GM23248 (cell line): ENCODE measurements around the gene CD79A. TPM values are rescaled to one million over a fixed set of nuclear protein-coding genes. Genes with fewer than 3 reads are reported as not detected.

Source experiments
- DNase-seq: peaks from one replicate; pipeline ENCODE4 v3.0.0-alpha.2; 2015
- H2AFZ ChIP-seq: fragments of 200-600 bp; sonication (generic); 2 replicates; pipeline ENCODE4 v1.6.1; 2016; ENCODE audit warnings: antibody characterized with exemption
- H3F3A ChIP-seq: fragments of 200-600 bp; sonication (generic); 2 replicates; pipeline ENCODE4 v1.6.1; 2016; ENCODE audit warnings: mild to moderate bottlenecking, antibody characterized with exemption, mixed run types; ENCODE audit not compliant: insufficient read depth
- H3K27ac ChIP-seq: fragments of 200-600 bp; sonication (generic); 2 replicates; pipeline ENCODE4 v1.5.1; 2016; ENCODE audit warnings: mild to moderate bottlenecking
- H3K27me3 ChIP-seq: fragments of 200-600 bp; sonication (generic); replicated peaks from 2 replicates; pipeline ENCODE4 v1.6.1; 2016; ENCODE audit warnings: mild to moderate bottlenecking; ENCODE audit not compliant: insufficient read depth
- H3K36me3 ChIP-seq: fragments of 200-600 bp; sonication (generic); 2 replicates; pipeline ENCODE4 v1.6.1; 2016; ENCODE audit warnings: low read depth, mild to moderate bottlenecking
- H3K4me1 ChIP-seq: fragments of 200-600 bp; sonication (generic); 2 replicates; pipeline ENCODE4 v1.6.1; 2016; ENCODE audit warnings: mild to moderate bottlenecking; ENCODE audit not compliant: insufficient read depth
- H3K4me2 ChIP-seq: fragments of 200-600 bp; sonication (generic); one replicate; pipeline ENCODE4 v1.6.1; 2016; ENCODE audit warnings: mild to moderate bottlenecking; ENCODE audit not compliant: unreplicated experiment
- H3K4me3 ChIP-seq: fragments of 200-600 bp; sonication (generic); 2 replicates; pipeline ENCODE4 v1.5.1; 2016; ENCODE audit warnings: mild to moderate bottlenecking
- H3K79me2 ChIP-seq: fragments of 200-600 bp; sonication (generic); 2 replicates; pipeline ENCODE4 v1.6.1; 2016; ENCODE audit warnings: mild to moderate bottlenecking; ENCODE audit not compliant: insufficient read depth
- H3K9ac ChIP-seq: fragments of 200-600 bp; sonication (generic); 2 replicates; pipeline ENCODE4 v1.6.1; 2016; ENCODE audit warnings: mild to moderate bottlenecking
- H3K9me2 ChIP-seq: fragments of 200-600 bp; sonication (generic); 2 replicates; pipeline ENCODE4 v1.6.1; 2016; ENCODE audit warnings: mixed run types, mild to moderate bottlenecking, moderate library complexity; ENCODE audit not compliant: insufficient read depth
- H3K9me3 ChIP-seq: fragments of 200-600 bp; sonication (generic); one replicate; pipeline ENCODE4 v1.6.1; 2017; ENCODE audit warnings: low read depth
- H4K20me1 ChIP-seq: fragments of 200-600 bp; sonication (generic); 2 replicates; pipeline ENCODE4 v1.6.0; 2016; ENCODE audit not compliant: insufficient read depth
- EZH2 ChIP-seq: fragments of 200-600 bp; sonication (generic); IDR thresholded peaks from 2 replicates; pipeline ENCODE4 v1.6.1; 2018; ENCODE audit warnings: antibody characterized with exemption, mild to moderate bottlenecking; ENCODE audit not compliant: insufficient read depth, poor library complexity, severe bottlenecking
- EZH2phosphoT487 ChIP-seq: fragments of 200-600 bp; sonication (generic); IDR thresholded peaks from 2 replicates; pipeline ENCODE4 v1.6.1; 2018; ENCODE audit warnings: antibody characterized with exemption, moderate library complexity, mild to moderate bottlenecking, low read depth; ENCODE audit not compliant: insufficient read depth
- WGBS, 2 experiments: methylation state at CpG; one replicate each; pipeline ENCODE4 v1.1.6; 2015 to 2017; ENCODE audit warnings: low lambda C conversion rate in 2 of 2, low coverage in 1 of 2; ENCODE audit errors: missing lambda C conversion rate in 2 of 2; 5-methylcytosine and 5-hydroxymethylcytosine counted together
- in situ Hi-C: fragments of 300-500 bp; cut with MboI; formaldehyde crosslinking; loops from 2 replicates; pipeline ENCODE4 v1.15.0; 2020
- microRNA-seq: library from miRNA; unstranded; fragments of <30 nt; microRNA quantifications from one replicate; pipeline ENCODE4, GENCODE V29; 2016; ENCODE audit warnings: borderline number of aligned reads
- polyA plus RNA-seq: library from polyadenylated mRNA; unstranded; fragments of >200 nt; fragmentation: Nextera tagmentation; extraction: Ambion mirVana; gene quantifications from 2 replicates; pipeline ENCODE4 v1.2.1, GENCODE V29; 2016
- small RNA-seq: library from RNA; depleted of rRNA; stranded (forward); fragments of <200 nt; gene quantifications from one replicate; pipeline ENCODE3, GENCODE V24; 2014; ENCODE audit warnings: low read depth, low replicate concordance
- total RNA-seq: library from RNA; depleted of rRNA; stranded (reverse); fragments of >200 nt; shearing (Covaris generic); gene quantifications from 2 replicates; pipeline ENCODE4 v1.2.3, GENCODE V29; 2014; rRNA removed

CD79A gene
- total and polyA plus RNA-seq, 2 experiments from 2014 or later, result not detected

- Histone ChIP-seq H3K4me1 (no peaks in the 10 kb centered on the region), H3K79me2 (no peaks in the 10 kb centered on the region), H3K9me2 (no peaks in the 10 kb centered on the region), H3K9ac (no peak overlapping the region), H3K36me3 (no peaks in the 10 kb centered on the region), H4K20me1 (no peaks in the 10 kb centered on the region), H3K4me2 (no peak overlapping the region), H3K9me3 (no peaks in the 10 kb centered on the region), H3K27me3 (peaks cover 84% of the 10 kb centered on the region), H3F3A (no peaks in the 10 kb centered on the region), H3K27ac (no peak overlapping the region), H3K4me3 (no peak overlapping the region), H2AFZ (no peak overlapping the region)
- in situ Hi-C loops, result no loop called here
- no peak for DNase-seq
- 15 to 18% methylated on average over 13 to 14 of the region's 14 CpGs for WGBS, 2 experiments
- peak; percentile 19 for TF ChIP-seq EZH2
- TF ChIP-seq EZH2phosphoT487, result 0 out of 2 replicates have a peak, but pooled peaks have one; percentile 13
Observed at GRCh38 chr19:41929536-41930071, 52.5 kb downstream of the CD79A start.

- H3F3A ChIP-seq, result no peaks in the 10 kb centered on the region
- 1 to 3% methylated on average over 7 of the region's 7 CpGs for WGBS, 2 experiments
- H3K27me3 ChIP-seq, result peaks cover 77% of the 10 kb centered on the region
- no peaks in the 10 kb centered on the region for H3K79me2 ChIP-seq
- H3K4me2 ChIP-seq, result no peak overlapping the region
- H3K9me2 ChIP-seq, result no peaks in the 10 kb centered on the region
- in situ Hi-C loops, result no loop called here
- no peak for TF ChIP-seq EZH2
- no peak for TF ChIP-seq EZH2phosphoT487
- H4K20me1 ChIP-seq, result no peaks in the 10 kb centered on the region
- H3K4me1 ChIP-seq, result no peaks in the 10 kb centered on the region
- no peak for DNase-seq
- H2AFZ ChIP-seq, result no peak overlapping the region
- no peak overlapping the region for H3K9ac ChIP-seq
- H3K36me3 ChIP-seq, result no peaks in the 10 kb centered on the region
- H3K9me3 ChIP-seq, result no peaks in the 10 kb centered on the region
- no peak overlapping the region for H3K27ac ChIP-seq
- no peak overlapping the region for H3K4me3 ChIP-seq
Observed at GRCh38 chr19:41930322-41930722, 53.2 kb downstream of the CD79A start.

Small RNA genes lying within 50 kb of the gene (microRNA-seq; reads per million reads assigned to microRNA genes)
- 1.5 reads per million for gene MIR6797

Small RNA genes lying within 50 kb of the gene (small RNA-seq; reads per million reads assigned to genes)
- gene MIR6797, result not detected

Other genes starting within 250 kb of the CD79A start
- gene CEACAM7, start 189.0 kb upstream of the CD79A start, total RNA-seq, result not detected in 2 replicates
- gene CEACAM7, start 189.0 kb upstream of the CD79A start, polyA plus RNA-seq, result not detected in 2 replicates
- not detected in 2 replicates for gene CEACAM5, start 168.7 kb upstream of the CD79A start, total RNA-seq
- not detected in 2 replicates for gene CEACAM5, start 168.7 kb upstream of the CD79A start, polyA plus RNA-seq
- not detected in 2 replicates for gene CEACAM6, start 121.7 kb upstream of the CD79A start, total RNA-seq
- not detected in 2 replicates for gene CEACAM6, start 121.7 kb upstream of the CD79A start, polyA plus RNA-seq
- not detected in 2 replicates for gene CEACAM3, start 80.7 kb upstream of the CD79A start, total RNA-seq
- gene CEACAM3, start 80.7 kb upstream of the CD79A start, polyA plus RNA-seq, result not detected in 2 replicates
- gene LYPD4, start 32.6 kb upstream of the CD79A start, total RNA-seq, result not detected in 2 replicates
- not detected in 2 replicates for gene LYPD4, start 32.6 kb upstream of the CD79A start, polyA plus RNA-seq
- not detected in 2 replicates for gene DMRTC2, start 32.2 kb upstream of the CD79A start, total RNA-seq
- not detected in 2 replicates for gene DMRTC2, start 32.2 kb upstream of the CD79A start, polyA plus RNA-seq
- 296 and 881 TPM in 2 replicates for gene RPS19, start 17.0 kb upstream of the CD79A start, total RNA-seq
- 2,308 and 2,316 TPM in 2 replicates for gene RPS19, start 17.0 kb upstream of the CD79A start, polyA plus RNA-seq
- gene ARHGEF1, start 5.9 kb downstream of the CD79A start, total RNA-seq, result 44.6 and 46.2 TPM in 2 replicates
- 44.3 and 49.6 TPM in 2 replicates for gene ARHGEF1, start 5.9 kb downstream of the CD79A start, polyA plus RNA-seq
- gene ERFL, start 51.2 kb downstream of the CD79A start, total RNA-seq, result not detected in 2 replicates
- not detected in 2 replicates for gene ERFL, start 51.2 kb downstream of the CD79A start, polyA plus RNA-seq
- 294 and 405 TPM in 2 replicates for gene RABAC1, start 82.0 kb downstream of the CD79A start, total RNA-seq
- 470 and 473 TPM in 2 replicates for gene RABAC1, start 82.0 kb downstream of the CD79A start, polyA plus RNA-seq
- 0.11 and 0.63 TPM in 2 replicates for gene ATP1A3, start 117.0 kb downstream of the CD79A start, total RNA-seq
- 0.34 and 0.36 TPM in 2 replicates for gene ATP1A3, start 117.0 kb downstream of the CD79A start, polyA plus RNA-seq
- not detected in 2 replicates for gene GRIK5, start 192.9 kb downstream of the CD79A start, total RNA-seq
- gene GRIK5, start 192.9 kb downstream of the CD79A start, polyA plus RNA-seq, result not detected in 2 replicates
- 16.1 and 19.5 TPM in 2 replicates for gene ZNF574, start 198.9 kb downstream of the CD79A start, total RNA-seq
- 14.8 and 16.6 TPM in 2 replicates for gene ZNF574, start 198.9 kb downstream of the CD79A start, polyA plus RNA-seq